Stimulated activated CD8-positive, alpha-beta memory T cell treated with anti-CD3 and anti-CD28 coated beads, Interleukin-12 subunit alpha, Interleukin-12 subunit beta, amount 100 ng/mL, for 1 hour (primary cell): Measurements from ENCODE around the gene COL3A1.

ENCODE experiments used
- DNase-seq: peaks from one replicate; pipeline ENCODE4 v3.0.0-alpha.2; 2020; ENCODE audit warnings: low read depth

Gene COL3A1

DNA sequence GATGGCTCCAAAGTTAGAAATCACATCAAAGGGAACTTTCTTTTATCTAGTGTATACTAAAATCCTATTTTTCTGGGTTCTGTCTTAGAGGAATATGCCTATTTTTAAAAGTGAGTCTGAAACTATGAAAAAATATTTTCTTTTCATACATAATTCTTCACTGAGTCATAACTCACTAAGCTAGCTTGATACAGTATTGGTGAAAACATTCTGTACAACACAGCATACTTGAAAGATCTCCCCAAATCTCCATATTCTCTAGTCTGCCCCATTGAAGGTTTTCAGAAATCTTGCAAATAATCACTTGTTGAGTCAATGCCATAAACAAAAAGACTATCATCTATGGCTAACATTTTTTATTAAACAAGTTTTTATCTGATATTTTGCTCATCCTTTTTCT is 44.5 kb downstream of the COL3A1 start:
- DNase-seq: no peak

DNA sequence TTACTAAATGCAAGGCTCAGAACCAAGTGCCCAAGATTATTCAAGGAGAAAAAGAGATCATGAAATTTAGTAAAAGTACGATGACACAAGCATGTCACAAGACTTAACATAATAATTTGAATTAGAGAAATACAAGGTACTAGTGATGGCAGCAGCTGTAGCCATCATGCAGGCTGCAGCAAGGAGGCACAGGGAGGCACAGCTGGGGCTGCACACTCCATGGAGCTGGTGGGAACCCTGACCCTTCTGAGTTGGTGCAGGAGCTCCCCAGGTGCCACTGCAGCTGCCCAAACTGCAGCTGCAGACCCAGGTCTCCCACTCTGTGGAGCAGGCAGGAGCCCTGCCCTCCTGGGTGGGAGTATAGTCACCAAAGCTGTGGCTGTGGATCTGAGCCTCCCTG is 46.0 kb downstream of the COL3A1 start:
- no peak for DNase-seq

DNA sequence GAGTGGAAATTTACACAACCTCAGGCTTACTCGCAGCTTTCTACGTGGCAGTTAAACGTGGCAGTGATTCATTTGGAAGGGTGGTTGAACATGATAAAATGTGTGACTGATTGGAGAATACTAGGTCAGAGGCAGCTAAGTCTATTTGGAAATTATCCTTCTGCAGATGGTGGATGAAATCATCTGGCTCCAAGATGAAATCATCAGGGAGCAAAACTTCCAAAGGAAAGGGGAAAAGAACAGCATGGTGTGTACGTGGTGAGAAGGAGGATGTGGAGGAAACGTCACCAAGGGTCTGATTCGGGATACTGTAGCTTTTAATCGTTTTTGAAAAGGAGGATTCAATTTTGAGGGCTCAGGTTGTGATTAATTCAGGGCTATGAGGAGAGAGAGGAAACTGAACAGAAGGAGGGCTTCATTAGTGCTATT is 47.9 kb downstream of the COL3A1 start:
- no peak for DNase-seq

DNA sequence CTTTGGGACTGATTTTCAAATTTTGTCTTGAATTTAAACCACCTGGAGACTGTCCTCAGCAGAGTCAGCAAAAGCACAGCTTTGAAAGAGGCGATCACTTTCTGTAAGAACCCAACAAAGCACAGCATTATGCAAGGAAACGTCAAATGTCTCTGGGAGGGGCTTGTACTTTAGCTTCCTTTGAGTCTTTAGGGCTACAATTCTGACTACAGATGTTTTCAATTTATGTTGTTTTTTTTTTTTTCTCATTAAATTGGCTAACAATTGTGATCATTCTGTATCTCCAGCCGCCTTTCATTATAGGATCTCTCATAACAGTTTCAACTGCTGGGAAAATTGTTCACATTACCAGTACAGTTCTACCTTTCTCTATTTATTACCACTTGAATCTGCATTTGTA is 48.3 kb downstream of the COL3A1 start:
- DNase-seq: no peak

DNA sequence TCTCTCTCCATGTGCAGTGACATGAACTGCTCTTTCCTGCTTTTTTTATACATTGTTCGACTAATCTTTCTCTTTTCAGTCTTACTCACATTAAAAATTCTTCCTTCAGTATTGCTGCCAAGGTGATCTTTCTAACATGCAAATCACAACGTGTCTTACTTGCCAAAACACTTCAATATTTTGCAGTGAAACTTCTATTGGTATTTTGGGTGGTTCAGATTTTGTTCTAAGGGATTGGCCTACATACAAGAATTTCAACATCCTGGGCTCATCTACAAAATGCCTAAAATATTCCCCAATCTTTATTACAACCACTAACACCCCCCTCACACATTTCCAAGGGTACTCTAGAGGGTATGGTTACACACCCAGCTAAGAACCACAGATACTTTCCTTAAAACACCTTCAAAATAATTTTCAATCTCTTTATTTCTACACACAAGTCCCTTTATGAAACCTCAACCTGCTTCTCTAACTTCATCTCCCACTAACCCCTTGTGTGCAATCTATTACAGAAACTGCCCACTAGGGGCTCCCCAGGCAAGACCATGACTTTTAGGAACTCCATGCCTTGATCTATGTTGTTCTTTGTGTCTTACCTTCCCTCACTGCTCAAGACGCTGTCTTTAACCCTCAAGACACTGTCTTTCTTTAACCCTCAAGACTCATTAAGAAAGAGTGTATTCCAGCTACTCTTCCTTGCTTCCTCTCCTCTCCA is 50.9 kb downstream of the COL3A1 start:
- no peak for DNase-seq

DNA sequence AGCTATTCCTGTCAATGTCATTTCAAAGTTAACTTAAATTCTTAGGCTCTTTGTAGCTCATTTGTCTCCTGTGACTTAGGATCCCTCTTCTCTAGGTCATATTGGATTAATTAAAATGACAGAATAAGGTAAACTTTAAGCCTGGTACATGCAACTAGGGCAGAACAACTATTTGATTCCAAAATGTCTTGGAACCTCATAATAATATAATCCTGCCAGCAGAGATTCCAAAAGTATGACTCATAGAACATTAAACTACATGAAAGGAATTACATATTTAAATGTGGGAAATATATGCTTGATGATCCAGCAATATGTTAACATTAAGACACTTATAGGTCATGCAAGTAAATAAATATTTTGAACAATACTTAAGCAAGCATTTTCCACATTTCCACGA is 63.3 kb downstream of the COL3A1 start:
- no peak for DNase-seq

DNA sequence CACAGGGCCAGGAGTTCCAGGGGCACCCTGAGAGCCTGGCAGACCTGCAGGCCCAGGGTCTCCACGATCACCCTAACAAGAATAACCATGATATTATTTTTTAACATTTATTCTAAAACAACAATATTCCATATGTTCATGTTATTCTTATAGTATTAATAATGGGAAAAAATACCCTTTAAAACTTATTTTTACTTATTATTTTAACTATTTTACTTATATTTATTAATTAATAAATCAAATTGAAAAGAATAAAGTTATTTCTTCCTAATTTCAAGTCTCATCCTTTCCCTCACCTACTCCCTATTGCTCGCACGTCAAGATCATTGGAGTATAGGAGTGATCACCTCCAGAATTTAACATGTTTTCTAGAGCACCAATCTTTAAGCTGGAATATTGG is 71.7 kb downstream of the COL3A1 start:
- DNase-seq: no peak

DNA sequence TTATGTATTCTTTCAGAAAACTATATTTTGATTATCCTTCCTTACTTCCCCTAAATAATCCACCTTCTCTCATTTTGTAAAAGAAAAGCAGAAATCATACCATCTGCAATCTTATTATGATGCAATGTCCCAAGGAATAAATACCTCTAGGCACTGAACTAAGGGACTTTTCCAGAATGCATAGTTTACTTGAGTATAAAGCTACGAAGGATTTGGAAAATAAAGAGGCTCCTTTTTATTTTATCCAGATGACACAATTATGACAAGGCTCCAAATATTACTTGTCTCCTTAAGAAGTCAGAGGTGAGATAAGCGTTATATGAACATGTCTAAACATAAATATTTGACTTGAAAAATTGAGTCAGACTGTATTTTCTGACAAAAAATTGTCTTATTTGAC is 72.1 kb downstream of the COL3A1 start:
- DNase-seq: no peak

DNA sequence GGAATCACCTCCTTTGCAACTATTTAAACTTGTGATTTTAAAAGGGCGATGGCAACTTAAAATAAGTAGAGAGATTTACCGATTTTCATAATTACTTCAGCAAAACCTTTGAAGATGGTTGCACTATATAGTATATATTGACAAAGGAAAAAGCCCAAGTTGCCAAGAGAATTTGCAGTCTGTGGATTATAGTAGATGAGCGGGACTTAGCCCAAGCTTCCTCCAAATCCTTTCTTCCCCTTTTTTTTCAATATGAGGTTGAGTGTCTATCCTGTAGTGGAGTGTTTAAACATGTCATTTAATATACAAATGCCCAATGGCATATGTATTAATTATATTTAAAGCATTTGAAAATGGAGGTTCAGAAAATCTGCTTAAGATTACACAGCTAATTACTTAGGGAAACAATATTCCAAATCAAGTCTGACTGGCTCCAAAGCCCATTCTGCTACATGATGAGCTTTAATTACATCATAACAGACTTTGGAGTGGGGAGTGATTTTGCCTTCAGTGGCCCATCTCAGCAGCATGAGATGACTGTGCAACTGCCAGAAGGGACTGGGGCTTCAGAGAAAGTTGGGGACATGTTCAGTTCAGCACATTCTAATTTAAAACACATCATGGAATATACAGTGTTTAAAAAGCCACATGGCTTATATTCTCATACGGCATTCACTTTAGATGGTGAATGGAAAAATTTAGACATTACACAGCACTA is 73.2 kb downstream of the COL3A1 start:
- DNase-seq: no peak

DNA sequence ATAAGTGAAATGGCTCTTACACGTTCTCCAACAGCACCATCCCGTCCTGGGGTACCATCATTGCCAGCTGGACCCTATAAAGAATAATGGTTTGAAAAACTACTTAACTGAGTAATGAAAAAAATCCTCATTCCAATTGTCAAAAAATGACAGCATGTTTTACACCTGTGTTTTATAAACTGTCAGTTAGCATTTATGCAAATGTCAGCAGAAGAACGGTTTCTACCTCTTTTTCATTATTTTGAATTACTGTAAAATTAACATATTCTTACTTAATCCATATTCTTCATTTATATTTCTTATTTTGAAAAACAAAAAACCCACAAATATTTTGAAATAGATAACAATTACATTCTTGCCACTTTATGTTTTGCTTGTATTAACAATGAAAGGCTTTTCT is 74.0 kb downstream of the COL3A1 start:
- no peak for DNase-seq

DNA sequence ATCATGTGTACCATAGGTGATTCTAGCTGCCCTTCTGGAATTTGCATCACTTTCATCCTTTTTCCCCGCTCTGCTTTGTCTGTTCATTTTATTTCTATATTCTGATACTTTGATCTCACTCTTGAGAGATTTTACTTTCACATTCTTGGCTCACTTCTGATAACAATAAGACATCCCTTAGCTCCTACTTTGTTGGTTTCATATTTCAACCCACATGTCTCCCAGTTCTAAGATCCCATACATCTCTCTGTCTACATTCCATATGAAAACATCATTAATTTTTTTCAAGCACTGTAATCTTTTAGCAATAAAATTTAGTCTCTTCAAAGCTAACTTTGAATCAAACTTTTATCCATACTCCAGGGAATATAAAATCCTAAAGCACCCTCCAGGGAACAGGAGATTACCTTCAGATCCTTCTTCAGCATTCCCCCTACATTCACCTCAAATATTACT is 75.6 kb downstream of the COL3A1 start:
- no peak for DNase-seq

DNA sequence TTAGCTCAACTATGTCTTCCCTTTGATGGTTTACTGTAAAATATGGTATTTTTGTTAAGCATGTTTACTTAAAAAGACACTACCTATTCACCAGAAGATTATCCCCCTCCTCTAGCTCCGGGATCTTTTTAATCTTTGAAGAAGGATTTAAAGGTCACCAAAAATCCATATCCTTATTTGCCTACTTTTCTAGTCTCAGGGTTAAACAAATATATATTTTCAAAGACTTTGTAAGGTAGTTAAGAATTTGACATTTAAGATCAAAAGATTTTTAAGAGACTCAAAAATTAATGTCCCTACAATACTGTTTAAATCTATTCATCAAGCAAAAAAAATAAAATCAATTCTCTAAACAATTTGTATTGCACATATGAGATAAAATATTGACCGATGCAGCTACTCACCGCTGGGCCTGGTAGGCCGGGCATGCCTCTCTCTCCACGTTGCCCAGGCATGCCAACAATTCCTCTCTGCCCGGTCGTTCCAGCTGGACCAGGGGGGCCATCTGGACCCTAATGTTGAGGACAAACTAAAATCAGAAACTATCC is 76.1 kb downstream of the COL3A1 start:
- DNase-seq: no peak

DNA sequence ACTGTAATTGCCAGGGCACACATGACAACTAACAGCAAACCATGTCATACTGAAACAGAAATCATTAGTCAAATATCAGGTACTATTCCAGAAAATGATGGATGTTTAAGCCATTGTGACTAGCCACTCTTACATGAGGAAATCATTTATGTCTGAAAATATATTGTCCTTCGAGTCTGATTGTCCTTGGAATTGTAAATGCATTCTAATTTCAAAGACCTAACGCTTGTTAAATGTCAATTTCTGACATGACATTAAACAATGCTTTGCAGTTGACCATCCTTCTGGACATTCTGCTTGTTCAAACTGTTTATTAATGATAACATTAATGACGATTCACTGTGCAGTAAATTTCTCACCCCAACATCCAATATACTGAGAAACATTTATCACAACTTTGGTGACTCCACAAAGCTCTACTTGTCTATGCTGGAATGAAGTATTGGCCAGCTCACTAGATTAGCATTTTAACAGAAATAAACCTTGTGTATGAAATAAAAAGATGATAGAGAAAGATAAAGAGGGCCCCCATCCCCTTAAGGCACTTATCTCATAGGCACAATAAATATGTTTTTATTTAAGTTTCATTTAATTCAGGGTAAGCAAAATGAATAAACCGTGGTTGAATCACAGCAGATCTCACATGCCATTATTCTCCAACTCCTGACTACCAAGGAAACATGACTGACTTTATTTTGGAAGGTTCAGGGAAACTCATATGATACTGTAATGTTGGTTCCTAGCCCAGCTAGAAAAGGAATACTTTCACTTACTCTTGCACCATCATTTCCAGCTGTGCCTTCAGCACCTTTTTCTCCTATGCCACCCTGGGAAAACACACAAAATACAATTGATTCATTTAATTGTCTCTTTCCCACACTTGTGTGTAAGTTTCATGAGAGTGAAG is 82.3 kb downstream of the COL3A1 start:
- no peak for DNase-seq

DNA sequence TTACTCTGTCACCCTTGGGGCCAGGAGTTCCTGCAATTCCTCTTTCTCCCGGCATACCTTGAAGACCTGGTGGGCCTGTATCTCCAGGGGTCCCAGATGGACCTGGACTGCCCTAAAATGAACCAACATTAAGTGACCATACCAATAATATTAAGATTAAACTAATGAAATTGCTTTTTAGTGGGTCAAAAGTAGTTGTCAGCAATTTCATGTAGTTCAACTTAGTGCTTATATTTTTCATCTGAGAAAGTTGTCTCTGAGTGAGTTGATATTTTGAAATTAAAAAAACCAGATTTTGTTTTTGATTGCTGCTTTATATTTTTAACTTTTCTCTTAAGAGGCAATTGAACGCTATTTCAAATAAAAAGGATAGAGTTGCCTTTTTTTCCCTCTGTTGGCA is 83.1 kb downstream of the COL3A1 start:
- DNase-seq: no peak

DNA sequence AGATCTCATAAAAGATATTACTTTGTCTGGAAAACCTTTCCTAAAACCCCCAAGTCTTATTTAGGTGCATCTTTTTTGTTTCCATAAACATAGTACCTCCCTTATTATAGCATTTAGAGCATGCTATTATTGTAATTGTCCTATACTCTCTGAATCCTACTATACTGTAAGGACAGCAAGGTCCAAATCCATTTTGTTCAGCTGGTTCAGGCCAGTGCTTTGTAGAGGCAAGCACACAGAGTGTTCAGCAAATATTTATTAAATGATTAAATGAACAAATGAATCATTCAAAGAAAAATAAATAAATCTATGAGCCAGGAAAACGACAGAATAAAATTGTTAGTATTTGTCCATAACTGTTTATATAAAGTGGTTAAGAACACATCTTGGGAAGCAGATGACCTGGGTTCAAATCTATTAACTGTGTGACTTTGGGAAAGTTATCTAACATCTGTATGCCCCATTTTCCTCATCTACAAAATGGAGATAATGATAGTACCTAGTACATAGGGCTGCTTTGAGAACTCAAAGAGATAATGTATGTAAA is 86.0 kb downstream of the COL3A1 start:
- no peak for DNase-seq
